ENCODE data around the gene BLOC1S2. TPM values are rescaled to one million over a fixed set of nuclear protein-coding genes. Genes with fewer than 3 reads are reported as not detected.

The BLOC1S2 gene
- total and polyA plus RNA-seq, 2 of the 8 experiments (the other 6 are each of a cell fraction or from before 2014, with no cell fraction given) = 25.1 to 50.6 TPM

GRCh38 chr10:100282907-100283306, 3.6 kb downstream of the BLOC1S2 start:
- Histone ChIP-seq H3K4ac (replicated peaks; ENCODE audit: insufficient read length, low read depth, low read length) (no peak overlapping the region), H3K23me2 (ENCODE audit: low read depth, low read length) (peaks cover 11% of the 10 kb centered on the region), H4K91ac (replicated peaks; ENCODE audit: insufficient read length, low read length) (no peak overlapping the region), H2AFZ (ENCODE audit: low read length) (no peak overlapping the region), H3K79me1 (ENCODE audit: low read depth, low read length) (peaks cover 4% of the 10 kb centered on the region), H3K4me1 (replicated peaks in 1 of 4; ENCODE audit: control insufficient read depth in 3 of 4, insufficient read depth in 4 of 4, low read length in 3 of 4) (peaks cover 0 to 8% (median 4%) of the 10 kb centered on the region in 4 experiments; a peak in 4 of 7 replicates), H2BK20ac (ENCODE audit: low read length) (no peak overlapping the region), H3K14ac (ENCODE audit: insufficient read length) (no peak overlapping the region), H3K36me3 (ENCODE audit: control insufficient read depth in 2 of 4, insufficient read depth in 4 of 4, low read length in 3 of 4) (peaks cover 15 to 37% (median 30%) of the 10 kb centered on the region in 4 experiments), H2BK120ac (replicated peaks; ENCODE audit: low read depth, low read length) (no peak overlapping the region), H2AK5ac (ENCODE audit: low read depth, low read length) (no peak overlapping the region), H3K27ac (ENCODE audit: low read depth, low read length) (no peak overlapping the region), H4K20me1 (replicated peaks in 1 of 2; ENCODE audit: control insufficient read depth in 1 of 2, insufficient read depth in 2 of 2, low read length in 2 of 2) (peaks cover 0 to 3% of the 10 kb centered on the region in 2 experiments), H3K18ac (ENCODE audit: extremely low read depth, low read length) (no peak overlapping the region), H3K4me2 (ENCODE audit: insufficient read depth in 1 of 2, low read depth in 2 of 2, low read length in 2 of 2) (no peak overlapping the region), H3K9me3 (ENCODE audit: insufficient read depth in 2 of 2, low read depth in 1 of 2, low read length in 1 of 2) (no peaks in the 10 kb centered on the region; a peak in 1 of 4 replicates), H3K23ac (ENCODE audit: insufficient read length) (no peak overlapping the region), H4K8ac (ENCODE audit: extremely low read depth, insufficient read depth, low read length) (no peak overlapping the region), H2BK5ac (ENCODE audit: low read depth, low read length) (no peak overlapping the region), H2BK12ac (ENCODE audit: low read depth, low read length) (no peak overlapping the region), H4K5ac (ENCODE audit: insufficient read length, low read depth, low read length) (no peak overlapping the region), H2BK15ac (ENCODE audit: low read length) (no peak overlapping the region), H3K56ac (replicated peaks; ENCODE audit: insufficient read length, low read depth, low read length) (no peak overlapping the region), H3K79me2 (ENCODE audit: control insufficient read depth in 1 of 2, insufficient read depth in 2 of 2, low read length in 2 of 2) (peaks cover 7 to 44% of the 10 kb centered on the region in 2 experiments; a peak in 3 of 4 replicates), H3K4me3 (ENCODE audit: extremely low read depth in 1 of 4, insufficient read depth in 2 of 4, low read depth in 3 of 4, low read length in 4 of 4) (no peak overlapping the region), H3K27me3 (replicated peaks in 1 of 4; ENCODE audit: control insufficient read depth in 3 of 4, extremely low read depth in 1 of 4, insufficient read depth in 3 of 4, low read length in 3 of 4) (no peaks in the 10 kb centered on the region), H3K9ac (replicated peaks in 1 of 4; ENCODE audit: extremely low read depth in 1 of 4, low read depth in 3 of 4, low read length in 3 of 4) (no peak overlapping the region)
- TF ChIP-seq RAD21 (IDR thresholded peaks at IDR 0.05 in 1 of 2, conservative IDR thresholded peaks at IDR 0.05 in 1 of 2; ENCODE audit: low read depth in 2 of 2, low read length in 2 of 2) (no peak), RBBP5 (IDR thresholded peaks at IDR 0.05; ENCODE audit: borderline replicate concordance, low read depth, low read length) (no peak), ZNF274 (IDR thresholded peaks at IDR 0.05; ENCODE audit: borderline replicate concordance, extremely low read depth, low read length) (no peak), CREB1 (IDR thresholded peaks at IDR 0.05) (no peak), USF2 (IDR thresholded peaks at IDR 0.05; ENCODE audit: low read length) (no peak), BACH1 (IDR thresholded peaks at IDR 0.05; ENCODE audit: low read length) (no peak)
- CTCF ChIA-PET (ENCODE audit: partially characterized antibody) = interaction anchor here (0.6 kb wide), 1 partner anchor 118 kb away, joined by 3 read pairs; no protein-coding TSS in a partner anchor
- DNase-seq (ENCODE audit: low read depth in 1 of 2, low spot score in 2 of 2) (no peak), FAIRE-seq (no peak)
- 97% methylated on average over 3 of the region's 3 CpGs; no CpG with 5 or more reads in 1 of the 2 experiments for WGBS, 2 experiments (ENCODE audit: extremely low coverage in 1 of 2, insufficient coverage in 1 of 2, insufficient read length in 1 of 2, insufficient replicate concordance in 2 of 2, low coverage in 1 of 2, low lambda C conversion rate in 2 of 2, missing lambda C conversion rate in 1 of 2)
- POLR2A ChIA-PET (ENCODE audit: partially characterized antibody) = interaction anchor here (1.1 to 1.5 kb wide), 3 partner anchors 9 to 64 kb away, joined by 4 to 6 read pairs (median 6); partner anchors contain the start of gene SCD
